Stimulated activated CD4-positive, alpha-beta T cell treated with anti-CD3 and anti-CD28 coated beads, Interleukin-15, amount 100 ng/mL, for 24 hours (primary cell): ENCODE data around the gene TAC4.

Source experiments
- DNase-seq: peaks from one replicate; pipeline ENCODE4 v3.0.0-alpha.2; 2020

The TAC4 gene

DNA sequence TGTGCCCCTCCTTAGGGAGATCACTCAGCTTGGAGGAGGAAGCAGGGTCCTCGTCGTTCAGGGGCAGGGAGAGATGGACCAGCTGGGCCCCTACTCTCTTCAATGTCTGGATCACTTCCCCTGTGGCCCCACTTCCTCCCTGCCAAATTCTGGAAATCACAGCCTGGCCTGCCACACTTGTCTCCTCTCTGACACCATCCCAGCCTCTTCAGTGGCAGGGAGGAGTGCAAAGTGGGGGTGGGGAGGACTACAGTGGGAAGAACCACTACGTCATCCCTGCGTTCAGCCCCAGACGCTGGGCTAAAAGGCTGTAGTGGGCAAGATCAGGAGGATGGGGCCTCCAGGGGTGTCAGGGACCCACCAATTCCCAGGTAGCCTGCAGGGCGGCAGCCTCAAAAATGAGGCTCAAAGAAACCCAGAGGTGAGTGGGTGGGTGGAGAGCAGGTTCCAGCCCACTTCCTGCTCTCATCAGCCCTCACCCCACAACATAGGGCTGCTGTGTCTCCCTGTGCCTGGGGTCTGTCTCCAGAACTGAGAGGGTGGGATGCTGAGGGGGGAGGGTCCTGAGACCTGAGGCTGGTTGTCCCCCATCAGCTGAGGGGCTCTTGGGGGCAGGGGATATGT lies 25.0 kb upstream of the TAC4 start:
- DNase-seq: peak; percentile 29

DNA sequence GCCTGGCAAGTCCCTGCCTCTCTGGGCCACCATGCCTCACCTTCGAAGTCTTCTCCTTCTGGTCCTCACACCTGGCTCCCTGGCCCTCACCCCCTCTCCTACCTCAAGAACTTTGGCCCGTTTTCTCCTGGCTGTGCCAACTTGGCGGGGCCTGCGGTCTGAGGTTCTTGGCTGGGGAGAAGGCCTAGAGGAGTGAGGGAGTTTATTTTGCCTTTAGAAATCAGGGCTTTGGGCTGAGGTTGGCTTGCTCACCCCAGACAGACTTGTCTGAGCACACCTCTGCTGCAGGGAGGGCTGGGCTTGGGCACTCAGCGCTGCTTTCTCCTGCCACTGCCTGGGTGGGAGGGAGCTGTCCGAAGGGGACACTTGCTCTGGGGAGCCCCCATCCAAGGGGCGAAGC lies 23.3 kb upstream of the TAC4 start:
- no peak for DNase-seq

DNA sequence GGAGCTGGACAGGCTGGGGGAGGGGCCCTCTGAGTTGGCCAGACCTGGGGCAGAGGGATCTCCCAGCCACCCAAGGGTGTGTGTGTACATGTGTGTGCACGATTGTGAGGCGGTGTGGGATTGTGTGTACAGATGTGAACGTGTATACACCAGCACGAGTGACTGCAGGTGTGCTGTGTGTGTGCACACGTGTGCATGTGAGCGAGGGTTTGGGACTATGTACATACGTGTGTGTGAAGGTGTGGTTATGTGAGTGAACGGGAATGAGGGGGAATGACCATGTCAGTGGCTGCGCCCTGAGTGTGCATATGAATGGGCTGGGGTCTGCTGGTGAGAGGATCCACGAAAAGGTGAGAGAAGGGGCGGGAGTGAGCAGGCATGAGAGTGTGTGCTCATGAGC lies 22.4 kb upstream of the TAC4 start:
- no peak for DNase-seq

DNA sequence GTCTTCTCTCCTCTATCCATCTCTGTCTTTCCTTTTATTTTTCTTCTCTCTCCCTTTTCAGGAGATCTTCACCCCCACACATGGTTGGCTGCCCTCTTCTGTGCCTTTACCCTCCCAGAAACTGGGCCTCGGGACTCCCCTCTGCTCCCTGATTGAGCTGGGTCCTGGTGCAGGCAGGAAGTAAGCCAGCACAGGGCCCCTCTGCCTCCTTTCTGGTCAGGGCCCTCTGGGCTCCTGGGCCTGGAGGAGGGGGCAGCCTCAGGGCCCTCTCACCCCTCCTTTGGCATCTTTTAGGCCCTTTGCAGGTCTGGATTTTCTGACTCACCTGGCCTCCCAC lies 21.1 kb upstream of the TAC4 start:
- DNase-seq: no peak

DNA sequence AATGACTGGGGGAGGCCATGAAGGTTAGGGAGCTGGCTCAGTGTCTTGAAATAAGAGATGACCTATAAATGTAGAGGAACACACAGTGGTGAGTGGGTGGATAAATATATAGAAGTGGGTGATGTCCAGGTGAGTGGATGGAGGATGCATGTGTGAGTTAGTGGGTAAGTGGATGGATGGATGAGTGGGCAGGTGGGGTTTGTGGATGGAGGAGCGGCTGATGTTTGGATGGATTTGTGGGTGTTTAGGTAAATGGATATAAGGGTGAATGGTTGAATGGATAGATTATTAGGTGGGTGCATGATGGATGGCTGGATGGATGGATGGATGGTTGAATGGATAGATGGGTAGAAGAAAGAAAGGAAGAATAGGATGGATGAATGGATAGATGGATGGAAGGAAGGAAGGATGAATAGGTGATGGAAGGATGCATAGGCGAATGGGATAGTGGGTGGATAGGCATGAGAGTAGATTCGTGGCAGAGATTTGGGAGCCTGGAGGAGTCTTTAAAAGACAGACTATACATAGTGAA lies 19.1 kb upstream of the TAC4 start:
- DNase-seq: no peak

DNA sequence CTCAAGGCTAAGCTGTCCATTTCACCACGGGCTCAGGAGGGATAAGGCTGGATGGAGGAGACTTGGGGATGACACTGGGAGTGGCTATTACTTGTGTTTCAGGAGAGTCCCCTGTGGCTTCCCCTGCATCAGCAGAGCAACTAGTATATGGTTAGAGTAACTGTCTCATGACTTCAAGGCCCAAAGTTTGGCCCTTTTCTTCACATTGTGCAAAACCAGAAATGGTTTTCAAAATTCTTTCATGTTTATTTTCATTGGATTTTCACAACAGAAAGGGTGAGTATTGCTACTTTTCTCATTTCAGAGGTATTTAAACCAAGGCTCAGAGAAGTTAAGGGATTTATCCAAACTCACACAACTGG lies 18.1 kb upstream of the TAC4 start:
- no peak for DNase-seq

DNA sequence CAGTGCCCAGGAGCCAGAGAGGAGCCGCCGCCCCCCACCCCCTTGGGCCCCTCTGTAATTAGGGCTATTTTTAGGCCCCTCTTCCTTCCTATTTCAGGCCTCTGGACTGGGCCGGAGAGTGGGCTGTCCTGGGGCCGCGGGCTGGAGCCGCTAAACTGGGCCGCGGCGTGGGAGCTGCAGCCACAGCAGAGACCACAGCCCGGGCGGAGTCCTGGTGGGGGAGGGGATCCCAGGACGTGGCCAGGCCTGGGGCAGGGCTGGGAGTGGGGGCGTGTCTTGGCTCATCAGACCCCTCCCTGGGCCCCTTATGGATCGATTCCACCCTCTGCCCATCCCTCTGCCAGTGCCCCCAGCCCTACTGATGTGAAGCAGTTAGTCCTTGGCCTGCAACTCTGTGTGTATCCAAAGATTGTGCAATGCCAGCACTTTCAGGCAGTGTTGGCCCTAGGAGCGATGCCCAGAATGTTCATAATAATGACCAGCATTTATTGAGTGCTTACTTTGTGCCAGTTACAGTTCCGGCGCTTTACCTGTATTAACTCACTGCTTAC lies 15.0 kb upstream of the TAC4 start:
- DNase-seq: no peak

DNA sequence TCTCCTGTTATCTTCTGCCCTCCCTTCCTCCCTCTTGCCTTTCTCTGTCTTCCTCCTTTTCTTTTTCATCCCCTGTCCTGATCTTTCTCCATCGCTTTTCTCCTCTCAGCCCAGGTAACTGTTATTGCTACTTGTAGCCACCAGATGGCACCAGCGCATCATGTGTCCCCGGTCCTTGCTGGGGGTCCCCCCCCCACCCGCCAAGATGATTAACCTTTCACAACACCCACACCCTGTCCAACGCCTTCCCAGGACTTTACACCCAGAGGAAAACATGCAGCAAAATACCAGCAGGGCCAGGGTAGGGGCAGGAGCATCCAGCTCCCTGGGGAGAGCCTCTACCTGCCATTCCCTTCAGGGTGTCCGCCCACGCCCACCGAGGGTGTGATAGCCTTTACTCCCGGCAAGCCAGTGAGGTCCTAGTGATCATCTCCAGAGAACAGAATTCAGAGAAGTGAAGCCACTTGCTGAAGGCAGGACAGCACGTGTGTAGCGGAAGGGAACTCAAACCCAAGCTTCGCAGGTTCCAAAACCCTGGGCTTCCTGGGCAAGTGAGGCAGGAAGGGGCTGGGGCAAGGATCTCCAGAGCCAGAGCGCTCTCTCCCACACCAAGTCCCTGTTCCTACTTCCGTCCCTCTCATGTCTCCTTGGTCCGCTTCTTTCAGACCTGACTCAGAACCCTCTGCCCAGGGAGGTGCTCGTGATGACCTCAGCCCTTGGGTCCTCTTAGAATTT lies 13.4 kb upstream of the TAC4 start:
- DNase-seq: peak; percentile 70

DNA sequence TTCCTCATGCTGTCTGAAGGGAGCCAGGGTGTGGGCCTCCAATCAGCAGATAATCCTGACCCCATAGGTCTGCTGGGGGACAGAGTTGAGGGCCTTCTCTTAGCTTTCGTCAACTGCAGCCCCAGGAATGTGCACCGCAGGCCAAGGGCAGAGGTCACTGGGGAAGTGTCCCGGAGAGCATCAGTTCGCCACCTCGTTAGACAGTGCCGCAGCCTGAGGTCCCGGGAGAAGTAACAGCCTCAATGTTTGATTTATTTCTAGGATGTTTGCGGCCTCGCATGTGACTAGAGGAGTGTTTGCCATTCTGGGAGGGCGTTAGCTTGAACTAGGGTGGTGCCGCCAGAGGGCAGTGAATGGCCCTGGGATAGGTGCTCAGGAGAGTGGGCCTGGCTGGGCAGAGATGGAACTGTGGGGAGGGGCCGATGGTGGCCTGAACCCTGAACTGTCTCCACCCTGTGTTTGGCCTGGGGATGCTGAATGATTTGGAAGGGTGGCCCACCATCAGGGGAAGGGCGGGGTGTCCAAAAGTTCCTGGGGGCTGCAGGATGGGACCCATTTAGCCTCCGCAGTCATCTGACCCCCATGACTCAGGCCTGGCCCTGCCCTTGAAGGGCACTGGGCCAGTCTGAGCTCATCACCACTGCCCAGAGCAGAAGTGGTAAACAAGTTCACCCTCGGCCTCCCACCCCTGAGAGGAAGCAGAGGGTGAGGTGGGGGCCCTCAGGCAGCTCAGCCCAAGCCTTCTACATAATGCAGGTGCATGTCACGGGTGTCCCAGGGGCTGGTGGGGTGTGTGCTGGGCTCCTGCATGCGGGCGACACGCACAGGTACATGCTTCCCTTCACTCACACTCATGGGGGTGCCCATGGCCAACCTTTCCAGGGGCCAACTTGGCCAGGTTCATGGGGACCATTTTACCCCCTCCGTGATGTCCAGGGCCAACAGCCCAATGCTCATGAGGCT lies 12.4 kb upstream of the TAC4 start:
- DNase-seq: no peak

DNA sequence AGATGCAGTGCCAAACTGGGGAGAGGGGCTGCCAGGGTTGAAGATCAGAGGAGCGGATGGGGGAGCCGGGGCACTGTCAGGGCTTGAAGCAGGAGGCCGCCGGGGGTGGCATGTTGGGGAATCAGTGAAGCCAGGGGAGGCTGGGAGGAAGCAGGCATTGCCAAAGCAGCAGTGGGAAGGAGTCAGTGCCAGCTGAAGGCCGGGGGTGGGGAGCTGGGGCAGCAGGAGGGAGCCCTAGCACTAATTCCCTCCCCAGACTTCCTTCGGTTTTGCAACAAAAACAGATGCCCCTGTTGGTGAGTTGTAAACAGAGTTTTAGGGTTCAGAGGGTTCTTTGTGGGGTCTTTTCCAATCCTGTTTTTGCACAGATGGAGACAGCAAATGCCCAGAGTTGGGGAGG lies 10.9 kb upstream of the TAC4 start:
- DNase-seq: no peak

DNA sequence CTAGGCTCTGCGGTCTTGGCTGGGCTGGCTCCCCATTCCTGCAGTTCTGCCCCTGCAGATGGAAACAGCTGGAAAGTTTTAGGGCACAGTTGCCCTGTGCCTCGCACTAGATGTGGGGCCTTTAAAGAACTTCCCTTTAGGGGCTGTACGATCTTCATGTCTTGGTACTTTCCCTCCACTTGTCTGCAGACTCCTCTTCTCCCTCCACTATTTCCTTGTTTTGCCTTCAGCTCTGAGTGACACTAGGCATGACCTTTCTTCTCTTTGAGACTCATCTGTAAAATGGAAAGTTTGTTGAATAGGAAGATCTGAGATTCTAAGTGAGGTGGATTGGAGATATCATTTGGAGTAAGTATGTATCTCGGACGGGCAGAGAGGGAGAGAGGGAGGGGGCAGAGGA lies 6.3 kb upstream of the TAC4 start:
- no peak for DNase-seq

DNA sequence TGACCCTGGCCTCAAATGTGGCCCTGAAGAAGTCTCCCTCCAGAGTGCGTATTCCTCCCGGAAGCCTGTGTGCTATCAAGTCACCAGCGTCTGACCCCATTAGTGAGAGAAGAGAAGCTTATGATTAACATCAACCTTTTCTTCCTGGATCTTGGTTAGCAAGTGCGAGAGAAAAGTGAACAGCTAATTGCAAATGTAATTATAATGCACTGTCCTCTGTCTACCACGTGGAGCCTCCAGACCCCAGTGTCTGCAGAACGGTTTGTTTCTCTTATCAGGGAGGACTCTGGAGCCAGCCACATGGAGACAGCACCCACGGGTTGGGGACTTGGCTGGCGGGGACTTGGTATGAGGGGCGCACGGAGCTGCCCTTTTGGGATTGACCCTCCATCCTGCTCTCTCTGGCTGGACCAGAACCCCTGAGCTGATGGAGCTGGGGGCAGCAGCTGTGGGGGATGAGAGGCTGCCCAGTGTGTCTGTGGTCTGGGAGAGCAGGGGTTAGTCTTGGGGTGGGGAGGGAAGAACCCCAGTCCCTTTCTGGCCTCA lies 5.7 kb upstream of the TAC4 start:
- no peak for DNase-seq

DNA sequence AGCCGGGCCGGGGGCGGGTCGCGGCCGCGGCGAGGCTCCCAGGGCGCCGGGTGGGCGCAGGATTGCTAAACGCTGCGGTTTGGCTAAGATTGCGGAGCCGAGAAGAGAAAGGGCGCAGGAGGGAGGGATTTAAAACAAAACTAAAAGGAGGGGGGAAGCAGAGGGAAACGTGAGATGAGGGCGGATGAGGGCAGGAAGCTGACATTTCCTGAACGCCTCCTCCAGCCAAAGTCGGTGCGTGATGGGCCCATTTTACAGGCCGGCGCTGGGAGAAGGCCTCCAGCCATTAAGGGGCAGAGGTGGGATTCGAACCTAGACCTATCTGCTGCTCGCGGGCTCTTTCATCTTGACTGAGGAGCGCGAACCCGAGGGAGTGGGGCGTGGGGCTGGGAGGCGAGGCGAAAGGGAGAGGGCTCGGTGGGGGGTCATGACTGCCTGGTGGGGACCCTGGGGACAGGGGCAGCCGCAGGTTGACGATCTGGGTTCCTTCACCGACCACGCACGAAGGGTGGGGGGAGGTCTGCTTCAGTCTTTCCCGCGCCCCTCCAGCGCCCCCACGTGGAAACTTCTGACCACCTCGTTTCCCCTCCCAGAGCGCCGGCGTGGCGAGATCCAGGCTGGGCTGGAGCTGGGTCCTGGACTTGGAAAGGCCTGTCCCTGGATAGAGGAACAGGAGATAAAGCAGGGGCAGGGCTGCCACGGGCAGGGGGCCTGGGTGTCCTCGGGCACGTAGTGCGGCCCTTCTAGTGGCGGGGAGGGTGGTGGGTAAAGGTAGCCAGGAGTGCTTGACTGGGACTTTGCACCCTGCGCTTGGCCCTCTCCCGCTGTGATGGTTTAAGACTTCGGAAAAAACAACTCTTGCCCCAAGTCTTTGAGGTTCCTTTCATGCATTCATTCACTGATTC lies 3.8 kb upstream of the TAC4 start:
- peak; percentile 79 for DNase-seq

DNA sequence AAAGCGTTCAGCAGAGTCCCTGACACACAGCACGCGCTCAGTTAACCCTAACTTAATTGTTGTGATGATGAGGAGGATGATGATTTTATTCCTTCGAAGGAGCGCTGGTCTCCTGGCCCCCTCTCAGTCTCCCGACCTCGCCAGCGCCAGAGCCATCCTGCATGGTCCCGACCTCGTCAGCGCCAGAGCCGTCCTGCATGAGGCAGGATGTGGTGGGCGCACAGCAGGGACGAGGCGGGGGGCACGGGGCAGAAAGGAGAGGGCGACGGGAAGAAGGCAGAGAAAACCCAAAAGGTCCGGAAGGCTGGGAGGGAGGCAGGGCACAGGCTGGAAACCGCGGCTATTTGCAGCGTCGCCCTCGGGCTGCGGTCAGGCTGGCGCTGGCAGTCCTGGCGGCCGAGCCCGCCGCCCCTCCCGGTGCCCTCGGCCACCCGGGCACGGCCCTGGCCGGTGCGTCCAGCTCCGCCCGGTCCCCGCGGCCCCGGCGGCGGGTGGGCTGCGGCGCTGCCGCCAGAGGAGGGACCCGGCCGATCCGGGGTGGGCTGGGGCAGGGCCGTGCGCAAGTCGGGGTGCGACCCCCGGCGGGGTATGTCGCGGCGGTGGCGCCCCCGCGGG lies 3.0 kb upstream of the TAC4 start:
- peak; percentile 22 for DNase-seq

DNA sequence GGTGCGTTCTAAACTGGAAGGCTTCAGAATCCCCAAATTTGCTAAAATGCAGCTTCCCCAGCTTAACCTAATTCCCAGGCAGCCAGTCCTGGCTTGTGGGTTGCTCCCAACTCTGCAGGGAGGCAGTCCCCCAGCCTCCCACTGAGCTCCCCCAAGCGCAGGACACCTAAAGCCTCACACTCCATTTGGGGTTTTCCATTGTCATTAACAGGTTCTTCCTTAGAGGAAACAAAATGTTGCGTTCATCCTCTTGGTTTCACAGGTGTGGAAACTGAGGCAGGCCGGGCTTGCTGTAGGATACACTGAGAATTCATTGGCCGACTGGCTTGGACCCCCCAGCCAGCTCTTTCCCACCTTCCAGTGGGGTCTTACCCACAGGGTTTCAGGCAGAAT lies 2.3 kb upstream of the TAC4 start:
- DNase-seq: no peak

DNA sequence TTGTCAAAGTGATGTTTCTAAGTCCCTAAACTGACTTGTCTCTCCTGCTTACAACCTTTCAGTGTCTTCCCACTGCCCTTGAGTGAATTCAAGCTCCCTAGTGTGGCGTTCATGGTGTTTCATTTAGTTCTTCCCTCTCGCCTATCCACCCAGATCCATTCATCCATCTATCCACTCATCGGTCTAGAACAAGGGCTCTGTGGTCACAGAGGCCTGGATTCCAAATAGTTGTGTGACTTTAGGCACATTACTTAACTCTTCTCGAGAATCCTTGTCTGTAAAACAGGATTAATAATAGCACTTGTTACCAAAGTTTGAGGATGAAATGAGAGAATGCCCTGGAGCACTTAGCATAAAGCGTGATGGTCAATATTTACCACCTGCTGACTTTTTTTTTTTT lies 870 bp upstream of the TAC4 start:
- DNase-seq: no peak

DNA sequence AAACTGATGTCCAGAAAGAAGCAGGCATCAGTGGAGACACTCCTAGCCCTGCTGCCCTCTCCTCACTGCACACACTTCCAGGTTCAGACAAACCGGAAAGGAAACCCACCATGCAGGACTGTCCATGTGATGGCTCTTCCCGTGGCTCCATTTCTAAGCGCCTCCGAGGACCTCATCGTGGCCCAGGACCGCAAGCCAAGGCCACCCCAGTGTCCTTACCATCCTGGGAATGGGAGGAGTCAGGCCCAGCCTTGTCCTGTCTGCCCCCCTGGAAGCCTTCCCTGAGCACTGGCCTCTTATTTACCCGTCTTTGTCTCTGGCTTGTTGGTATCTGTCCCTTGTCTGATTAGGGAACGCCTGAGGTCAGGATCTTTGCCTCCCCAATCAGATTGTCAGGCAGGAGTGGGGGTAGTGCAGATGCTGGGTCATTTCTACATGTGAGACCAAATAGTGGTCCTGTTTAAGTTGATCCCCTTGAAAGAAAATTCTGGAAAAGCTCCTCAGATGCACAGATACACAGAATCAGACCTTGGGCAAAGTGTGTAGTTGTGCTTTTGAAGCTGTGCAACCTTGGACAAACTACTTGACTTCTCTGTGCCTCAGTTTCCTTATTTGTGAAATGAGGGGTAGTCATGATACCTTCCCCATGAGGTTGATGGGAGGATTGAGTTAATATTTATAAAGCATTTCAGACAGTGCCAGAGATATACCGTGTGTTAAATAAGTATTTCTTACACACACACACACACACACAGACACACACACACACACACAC lies 744 bp downstream of the TAC4 start:
- no peak for DNase-seq

DNA sequence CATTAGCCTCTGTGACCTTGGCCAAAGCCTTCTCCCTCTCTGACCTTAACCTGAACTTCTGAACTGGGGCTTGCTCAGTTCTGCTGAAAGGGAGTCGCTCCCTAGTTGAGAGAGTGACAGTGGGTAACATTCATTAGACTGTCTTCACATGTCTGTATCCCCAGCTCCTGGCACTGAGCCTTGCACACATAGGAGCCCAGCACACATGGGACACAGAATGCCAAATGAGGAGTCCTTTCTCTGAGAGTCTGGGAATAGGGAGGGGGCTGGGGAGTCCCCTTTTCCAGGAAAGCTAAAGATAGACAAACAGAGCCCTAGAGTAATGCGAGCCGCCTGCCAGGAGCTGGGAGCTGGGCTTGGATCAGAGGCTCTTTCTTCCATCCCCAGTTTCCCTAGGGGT lies 2.5 kb downstream of the TAC4 start:
- DNase-seq: no peak

DNA sequence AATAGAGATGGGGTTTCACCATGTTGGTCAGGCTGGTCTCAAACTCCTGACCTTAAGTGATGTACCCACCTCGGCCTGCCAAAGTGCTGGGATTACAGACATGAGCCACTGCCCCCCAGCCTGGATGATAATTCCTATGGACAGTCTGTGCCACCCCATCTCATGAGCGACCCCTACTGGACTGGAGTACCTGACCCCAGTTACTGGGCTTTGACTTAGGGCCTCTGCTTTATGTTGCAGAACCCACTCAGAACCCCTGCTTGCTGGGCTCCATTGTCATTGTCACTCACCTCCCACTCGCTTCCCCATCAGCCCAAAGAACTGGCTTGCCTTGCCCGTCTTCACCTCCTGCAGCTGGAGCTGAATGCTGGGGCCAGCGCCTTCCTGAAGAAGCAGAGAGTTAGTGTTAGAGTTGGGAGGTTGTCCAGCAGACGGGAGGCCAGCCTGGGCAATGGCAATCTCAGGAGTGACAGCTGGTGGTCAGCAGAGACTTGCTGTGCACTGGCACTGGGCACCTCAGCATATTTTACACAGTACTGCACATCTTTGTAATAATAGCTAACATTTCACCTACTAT lies 4.0 kb downstream of the TAC4 start:
- peak; percentile 36 for DNase-seq

DNA sequence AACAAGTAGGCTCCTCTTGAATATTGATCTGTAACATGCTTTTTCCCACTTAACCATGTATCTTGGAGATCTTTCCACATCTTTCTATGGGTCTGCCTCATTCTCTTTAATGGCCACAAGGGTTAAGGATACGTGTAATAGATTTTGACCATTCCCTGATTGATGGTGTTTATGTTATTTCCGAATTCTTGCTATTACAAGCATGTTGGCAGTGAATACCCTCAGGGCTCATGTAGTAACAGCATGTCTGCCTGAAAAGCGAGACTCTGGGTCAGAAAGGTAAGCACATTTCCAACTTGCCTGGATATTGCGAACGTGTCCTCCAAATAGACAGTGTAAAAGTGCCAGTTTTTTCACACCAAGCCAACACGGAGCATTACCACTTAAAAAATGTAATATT lies 5.0 kb downstream of the TAC4 start:
- no peak for DNase-seq
